T-helper 9 cell (primary cell): Measurements from ENCODE around the gene NTN4.
A peak's percentile ranks its signal among the peaks of the same experiment; 100 is the strongest.

Experiments
- DNase-seq: peaks from one replicate; pipeline ENCODE4 v3.0.0-alpha.2; 2020

The NTN4 gene

DNA sequence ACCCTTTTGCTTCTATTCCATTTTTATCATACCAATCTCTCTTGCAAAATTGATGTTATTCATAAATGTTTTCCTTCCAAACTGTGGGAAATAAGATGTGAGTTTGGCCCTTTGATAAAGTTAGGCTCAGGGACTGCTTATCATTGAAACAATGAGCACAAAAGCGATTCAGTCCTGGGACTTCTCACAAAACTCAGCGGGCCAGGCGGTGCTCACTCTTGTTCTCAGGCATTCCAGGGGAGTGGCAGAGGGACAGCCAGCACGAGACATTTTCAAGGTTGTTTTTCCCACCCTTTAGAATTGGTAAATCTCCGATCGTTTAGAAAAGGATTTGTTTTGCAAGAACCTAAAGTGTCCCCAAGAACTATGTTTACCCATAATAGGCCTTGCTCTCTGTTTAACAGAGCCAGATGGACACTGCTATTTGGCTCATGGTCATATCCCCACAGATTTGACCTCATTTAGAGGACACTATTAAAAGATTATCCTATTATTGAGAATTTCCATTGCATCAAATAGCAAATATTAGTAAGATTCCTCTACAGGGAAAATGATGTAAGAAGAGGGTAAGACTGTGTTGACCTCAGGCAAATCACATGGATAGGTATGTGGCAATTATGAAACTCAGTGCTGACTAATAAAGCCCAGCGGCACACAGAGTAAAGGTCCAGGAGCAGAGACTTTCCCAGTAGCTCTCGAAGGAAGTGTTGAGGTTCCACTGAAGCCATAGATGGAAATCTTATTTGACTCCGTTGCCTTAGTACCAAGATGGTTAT is 136.6 kb downstream of the NTN4 start:
- DNase-seq = no peak

DNA sequence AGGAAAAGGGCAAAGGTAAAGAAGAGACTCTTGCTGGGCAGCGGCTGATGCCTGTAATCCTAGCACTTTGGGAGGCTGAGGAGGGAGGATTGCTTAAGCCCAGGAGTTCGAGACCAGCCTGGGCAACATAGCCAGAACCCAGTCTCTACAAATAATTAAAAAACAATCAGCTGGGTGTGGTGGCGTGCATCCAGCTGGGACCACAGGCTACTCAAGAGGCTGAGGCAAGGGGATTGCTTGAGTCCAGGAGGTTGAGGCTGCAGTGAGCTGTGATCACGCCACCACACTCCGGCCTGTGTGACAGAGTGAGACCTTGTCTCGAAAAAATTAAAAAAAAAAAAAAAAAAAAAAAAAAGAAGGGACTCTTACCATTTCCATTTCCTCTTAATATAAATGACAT is 138.9 kb downstream of the NTN4 start:
- no peak for DNase-seq

DNA sequence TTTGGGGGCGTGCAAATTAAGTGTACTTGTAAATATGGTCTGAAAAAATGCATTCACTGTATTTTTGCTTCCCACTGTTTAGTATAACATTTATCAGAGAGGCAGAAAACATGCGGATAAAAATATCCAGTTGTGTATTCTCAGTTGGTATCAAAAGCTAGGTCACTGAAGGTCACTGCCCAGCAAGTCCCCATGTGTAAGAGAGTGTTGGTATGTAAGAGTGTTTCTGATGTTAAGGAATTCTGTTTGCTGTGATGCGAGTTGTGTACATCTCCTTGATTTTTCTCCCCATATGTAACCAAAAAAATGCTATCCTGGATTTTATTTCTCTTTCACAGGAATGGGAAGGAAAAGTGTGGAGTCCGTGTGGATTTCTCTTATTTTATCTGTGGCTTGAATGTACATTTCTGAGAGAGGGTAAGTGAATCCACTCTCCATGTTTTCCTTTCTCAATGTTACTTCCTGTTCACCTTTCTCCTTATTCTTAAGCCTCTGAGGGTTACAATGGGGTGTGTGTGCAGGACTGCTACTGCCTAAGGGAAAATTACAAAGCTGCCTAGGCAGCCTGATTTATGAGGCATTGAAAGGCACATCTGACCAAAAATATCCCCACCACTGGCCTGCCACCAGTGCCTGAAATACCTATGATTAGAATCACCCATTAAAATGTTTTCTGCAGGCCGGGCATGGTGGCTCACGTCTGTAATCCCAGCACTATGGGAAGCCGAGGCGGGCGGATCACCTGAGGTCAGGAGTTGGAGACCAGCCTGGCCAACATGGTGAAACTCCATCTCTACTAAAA is 141.4 kb downstream of the NTN4 start:
- DNase-seq = no peak

DNA sequence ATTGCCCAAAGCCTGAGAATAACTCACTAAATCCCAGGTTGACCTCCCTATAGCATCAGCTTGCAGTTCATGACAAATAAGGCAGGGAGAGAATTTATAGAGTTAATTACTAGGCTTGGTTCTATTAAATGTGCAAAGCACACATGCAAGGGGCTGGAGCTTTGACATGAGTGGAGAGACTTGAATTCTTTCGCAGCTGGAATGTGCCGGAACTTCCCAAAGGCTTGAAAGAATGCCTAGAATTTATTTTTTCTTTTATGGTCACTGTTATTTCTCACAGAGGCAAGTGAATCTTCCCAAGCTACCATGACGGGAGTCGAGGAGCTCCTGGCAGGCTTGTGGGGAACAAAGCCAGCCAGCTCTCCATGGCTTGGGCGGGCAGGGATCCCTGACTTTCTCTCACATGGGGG is 143.8 kb downstream of the NTN4 start:
- no peak for DNase-seq

DNA sequence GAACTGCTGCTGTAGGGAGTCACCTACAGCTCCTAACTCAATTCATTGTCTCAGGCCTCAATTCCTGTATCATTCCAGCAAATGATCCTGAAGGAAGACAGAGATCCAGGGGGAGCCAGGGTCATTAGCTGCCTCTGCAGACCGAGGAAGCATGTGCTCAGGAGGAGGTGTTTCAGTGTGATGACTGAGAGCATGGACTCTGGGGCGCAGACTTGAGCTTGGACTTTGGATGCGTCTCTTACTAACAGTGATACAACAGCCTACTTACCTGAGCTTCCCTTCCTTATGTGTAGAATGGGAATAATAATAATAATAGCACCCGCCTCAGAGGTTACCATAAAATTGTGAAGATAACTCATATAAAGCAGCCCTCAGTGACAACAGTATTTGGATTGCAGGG is 147.3 kb downstream of the NTN4 start:
- DNase-seq = no peak

DNA sequence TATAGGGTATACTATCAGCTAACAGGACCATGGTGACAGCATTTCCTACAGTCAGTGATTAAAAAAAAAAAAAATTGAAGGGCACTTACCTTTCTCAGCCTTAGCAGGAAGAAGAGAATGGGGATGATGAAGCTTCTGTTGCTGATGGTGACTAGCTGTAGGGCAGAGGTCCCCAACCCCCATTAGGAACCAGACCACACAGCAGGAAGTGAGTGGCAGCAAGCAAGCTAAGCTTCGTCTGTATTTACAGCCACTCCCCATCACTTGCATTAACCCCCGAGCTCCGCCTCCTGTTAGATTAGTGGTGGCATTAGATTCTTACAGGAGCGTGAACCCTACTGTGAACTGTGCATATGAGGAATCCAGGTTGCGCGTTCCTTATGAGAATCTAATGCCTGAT is 148.0 kb downstream of the NTN4 start:
- no peak for DNase-seq

DNA sequence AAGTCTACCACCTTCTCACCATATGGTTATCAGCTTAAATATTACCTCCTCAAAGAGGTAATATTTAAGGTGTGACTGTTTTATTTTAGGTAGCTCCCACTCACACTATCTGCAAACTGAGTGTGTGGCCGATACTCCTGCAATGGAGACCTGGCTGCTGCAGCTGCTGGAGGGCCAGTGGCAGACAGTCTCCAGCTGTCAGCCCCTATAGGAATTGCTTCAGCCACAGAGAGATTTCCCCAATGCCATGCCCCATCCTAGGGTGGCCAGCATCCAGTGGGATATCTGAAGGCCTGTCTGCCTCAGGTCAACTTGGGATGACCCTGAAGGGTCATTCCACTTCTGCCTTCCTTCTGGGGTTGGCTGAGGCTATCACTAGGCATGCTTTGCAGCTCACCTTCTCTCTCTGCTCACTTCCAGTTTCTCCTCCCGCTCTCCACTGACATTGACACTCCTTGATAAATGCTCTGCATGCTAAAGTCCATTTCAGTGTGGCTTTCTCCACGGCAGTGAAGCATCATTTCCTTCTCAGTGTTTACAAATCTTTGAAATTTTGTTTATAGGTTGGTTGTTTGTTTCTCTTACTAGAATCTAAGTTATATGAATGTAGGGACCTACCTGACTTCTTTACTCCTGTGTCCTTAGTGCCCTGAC is 149.1 kb downstream of the NTN4 start:
- no peak for DNase-seq

DNA sequence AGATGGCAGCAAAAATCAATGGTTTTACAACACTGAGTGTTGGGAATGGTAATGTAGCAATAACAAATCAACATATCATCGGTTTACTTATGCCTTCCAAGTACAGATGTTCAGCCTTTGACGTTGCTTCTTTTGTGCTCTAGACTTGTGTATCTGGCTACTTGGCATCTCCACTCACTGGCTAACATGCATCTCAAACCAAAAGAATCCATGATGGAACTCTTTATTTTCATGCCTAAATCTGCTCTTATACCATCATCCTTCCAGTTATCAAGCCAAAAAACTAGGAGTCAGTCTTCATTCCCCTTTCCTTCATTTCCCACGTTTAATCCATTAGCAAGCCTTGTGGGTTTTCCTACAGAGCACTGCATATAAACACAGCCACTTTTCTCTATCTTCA is 150.0 kb downstream of the NTN4 start:
- no peak for DNase-seq

DNA sequence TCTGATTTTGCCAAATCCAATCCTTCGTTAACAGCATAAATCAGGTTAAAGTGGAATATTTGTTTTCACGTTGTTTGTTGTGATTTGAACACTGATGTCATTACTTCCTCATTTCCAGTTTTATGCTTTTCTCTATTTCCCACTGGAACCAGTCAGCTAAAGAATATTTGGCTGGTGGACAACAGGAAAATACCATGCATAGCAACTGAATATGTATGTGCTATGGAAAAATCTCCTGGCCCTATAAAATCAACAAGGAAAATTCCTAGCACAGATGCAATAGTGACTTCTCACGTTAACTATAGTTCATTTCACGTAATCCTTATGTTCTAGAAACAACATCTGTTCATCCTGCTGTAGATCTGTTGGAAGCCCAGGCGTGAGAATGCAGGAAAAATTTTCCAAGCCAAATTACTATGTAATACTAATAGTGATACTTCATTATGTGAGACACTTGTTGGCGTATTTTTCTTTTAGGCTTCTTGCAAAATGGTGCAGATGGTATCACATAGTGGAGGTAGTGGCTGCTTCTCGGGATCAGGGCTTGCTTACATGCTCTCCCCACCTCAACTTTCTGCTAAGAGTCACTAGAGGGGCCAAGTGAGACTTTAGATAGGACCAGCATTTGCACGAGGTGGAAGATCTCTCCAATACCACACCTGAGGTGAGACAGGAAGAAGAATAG is 153.0 kb downstream of the NTN4 start:
- DNase-seq = no peak

DNA sequence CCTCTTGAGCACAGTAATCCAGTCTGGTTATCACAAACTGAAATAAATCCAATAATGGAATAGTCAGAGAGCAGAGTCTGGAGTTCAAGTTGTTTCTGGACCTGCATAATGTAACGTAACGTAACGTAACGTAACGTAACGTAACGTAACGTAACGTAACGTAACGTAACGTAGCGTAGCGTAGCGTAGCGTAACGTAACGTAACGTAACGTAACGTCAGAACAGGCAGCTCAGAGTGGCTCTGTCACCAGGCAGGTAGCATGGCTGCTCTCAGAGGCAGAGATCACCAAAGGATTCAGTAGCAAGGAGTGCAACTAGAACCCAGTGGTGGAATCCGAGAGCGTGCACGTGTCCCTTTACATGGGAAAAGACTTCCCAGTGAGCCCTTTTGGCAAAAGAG is 153.6 kb downstream of the NTN4 start:
- DNase-seq = no peak

DNA sequence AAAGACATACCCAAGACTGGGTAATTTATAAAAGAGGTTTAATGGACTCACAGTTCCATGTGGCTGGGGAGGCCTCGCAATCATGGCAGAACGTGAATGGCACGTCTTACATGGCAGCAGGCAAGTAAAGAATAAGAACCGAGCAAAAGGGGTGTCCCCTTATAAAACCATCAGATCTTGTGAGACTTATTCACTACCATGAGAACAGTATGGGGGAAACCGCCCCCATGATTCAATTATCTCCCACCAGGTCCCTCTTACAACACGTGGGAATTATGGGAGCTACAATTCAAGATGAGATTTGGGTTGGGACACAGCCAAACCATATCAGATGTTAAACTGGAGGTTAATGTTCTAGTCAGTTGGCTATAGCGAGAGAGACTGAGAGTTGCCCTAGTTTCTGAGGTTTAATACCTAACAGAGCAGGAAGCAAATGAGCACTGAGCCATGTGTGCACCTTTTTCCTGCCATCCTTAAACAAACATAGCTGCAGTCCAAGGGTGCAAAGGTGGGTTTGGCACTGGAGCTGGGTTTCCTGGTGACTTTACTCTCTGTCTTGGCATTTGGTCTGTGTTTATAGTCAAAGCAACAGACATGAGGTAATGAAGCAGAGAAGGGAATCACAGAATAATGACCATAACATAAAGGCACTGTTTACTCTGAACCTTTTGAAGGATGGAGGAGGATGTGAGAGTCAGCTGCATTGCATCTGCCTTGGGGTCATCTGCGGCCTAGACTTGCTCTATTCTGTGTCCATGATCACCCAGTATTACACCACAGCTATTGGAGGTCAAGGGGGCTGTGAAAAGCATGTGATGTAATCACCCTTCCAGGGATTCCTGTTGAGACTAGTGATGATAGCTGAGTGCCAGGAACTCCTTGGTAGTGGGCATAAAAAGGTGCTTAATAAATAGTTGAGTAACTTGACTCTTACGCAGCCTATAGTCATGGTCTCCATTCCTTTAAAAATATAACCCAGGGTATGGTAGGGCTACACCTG is 155.6 kb downstream of the NTN4 start:
- no peak for DNase-seq

DNA sequence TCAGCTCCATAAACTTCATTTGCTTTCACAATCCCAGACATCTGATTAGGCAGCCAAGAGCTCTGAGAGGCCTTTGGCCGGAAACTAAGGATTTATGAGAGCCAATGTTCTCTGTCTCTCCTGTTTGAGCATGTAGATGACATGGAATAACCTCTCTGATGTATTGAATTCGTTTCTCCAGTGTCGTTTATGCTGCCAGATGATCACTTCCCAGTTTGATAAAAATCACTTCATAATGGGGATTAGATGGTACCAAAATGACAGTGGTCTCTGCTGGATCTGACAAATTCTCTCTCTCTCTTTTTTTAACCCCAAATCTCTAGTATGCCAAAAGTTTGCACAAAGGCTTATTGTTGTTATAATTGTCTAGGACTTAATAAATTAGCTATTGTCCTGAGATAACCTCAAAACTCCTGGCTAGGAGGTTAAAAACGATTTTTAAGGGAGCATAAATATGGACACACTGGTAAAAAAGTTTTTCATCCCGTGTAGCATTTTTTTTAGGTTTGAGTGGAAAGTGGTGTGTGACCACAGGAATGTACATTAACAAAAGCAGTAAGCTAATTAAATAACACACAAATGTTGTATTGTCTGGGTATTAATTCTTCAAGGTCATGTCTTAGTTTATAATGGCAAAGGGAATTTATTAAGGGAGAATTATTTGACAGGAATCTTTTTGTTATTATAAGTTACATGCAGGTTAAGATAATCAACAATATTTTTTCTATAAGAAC is 156.7 kb downstream of the NTN4 start:
- DNase-seq = no peak

DNA sequence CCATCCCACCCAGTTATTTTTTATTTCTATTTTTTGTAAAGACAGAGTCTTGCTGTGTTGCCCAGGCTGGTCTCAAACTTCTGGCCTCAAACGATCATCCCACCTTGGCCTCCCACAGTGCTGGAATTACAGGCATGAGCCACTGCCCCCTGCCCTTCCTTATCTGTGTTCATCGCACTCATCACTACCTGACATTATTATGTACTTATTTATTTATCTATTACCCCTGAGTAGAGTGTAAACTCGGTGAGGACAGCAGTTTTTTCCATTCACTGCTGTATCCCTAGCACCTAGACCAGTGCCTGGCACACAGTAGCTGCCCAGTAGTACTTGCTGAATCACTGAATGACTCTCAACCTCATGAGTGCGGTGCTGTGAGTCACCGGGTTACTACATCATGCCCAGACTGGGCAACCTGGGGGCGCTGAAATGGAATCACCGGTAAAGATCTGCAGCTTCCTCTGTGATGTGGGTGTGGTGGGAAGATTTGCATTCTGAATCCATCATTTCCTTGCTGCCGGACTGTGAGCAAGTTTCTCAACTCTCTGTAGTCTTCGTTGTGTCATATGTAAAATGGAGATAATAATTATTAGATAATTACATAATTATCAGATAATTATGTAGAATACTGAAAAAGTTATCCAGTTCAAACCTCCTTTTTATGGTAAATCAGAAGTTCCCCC is 157.4 kb downstream of the NTN4 start:
- DNase-seq = no peak

DNA sequence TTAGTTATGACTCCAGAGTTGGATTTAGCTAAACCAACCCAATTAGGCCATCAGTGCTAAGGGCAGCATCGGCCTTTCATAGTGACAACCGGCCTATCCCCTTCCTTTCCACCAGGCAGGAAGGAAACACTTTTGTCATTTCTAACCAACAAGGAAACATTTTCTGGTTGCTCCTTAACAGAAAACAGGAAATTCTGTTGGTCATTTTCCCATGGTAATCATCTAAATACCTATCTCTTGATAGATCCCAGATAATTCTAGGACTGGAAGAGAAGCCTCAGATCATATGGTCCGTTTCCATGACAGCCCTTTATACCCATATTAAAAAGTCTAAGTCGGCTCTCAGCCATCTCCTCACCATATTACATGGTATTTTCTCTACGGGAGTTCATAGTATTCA is 160.1 kb downstream of the NTN4 start:
- no peak for DNase-seq

DNA sequence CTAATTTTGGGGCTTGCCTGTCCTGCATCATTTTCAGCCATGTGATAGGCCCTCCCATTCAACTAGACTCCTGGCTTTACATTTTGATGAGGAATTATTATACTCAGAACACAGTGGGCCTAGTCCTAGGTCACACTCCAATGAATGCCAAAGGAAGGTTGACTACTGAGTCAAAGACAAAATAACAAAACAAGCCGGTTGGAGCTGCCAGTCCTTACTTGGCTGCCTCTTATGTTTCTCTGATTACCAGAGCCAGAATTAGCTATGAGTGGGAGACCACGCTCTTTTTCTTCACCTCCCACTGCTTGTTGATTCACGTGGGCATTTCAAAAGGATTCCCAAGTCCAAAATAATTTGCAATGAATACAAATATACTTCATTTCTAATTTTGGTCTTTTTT is 161.2 kb downstream of the NTN4 start:
- DNase-seq = no peak

DNA sequence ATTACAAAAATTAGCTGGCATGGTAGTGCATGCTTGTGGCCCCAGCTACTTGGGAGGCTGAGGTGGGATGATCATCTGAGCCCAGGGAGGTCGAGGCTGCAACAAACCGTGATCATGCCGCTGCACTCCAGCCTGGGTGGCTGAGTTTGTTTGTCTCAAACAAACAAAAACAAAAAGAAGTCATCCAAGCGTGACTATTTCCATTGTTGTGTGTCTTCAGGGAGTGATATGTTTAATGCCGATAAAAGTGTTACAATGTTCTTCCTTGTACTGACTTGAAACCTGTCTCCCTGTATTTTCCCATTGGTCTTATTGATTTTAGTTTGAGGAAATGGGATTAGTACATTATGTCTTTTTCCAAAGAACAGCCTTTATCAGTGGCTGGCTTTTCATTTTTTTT is 163.7 kb downstream of the NTN4 start:
- DNase-seq = no peak

DNA sequence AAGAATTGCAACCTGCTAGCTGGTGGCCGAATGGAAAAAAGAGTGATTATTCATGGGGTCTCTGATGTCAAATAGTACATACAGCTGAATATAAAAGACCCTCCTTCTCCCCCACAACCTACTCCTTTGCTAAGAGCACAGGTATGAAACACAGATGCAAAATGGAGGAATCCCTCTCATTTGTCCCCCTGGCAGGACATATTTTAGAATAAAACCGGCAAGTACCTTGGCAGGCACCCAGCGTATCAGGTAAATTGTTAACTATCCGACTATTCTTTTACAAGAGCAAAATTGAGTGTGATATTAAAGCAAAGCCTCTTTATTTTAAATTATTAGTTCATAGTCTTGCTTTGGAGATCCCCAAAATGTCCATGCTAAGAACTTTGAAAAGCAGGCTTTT is 165.6 kb downstream of the NTN4 start:
- DNase-seq = no peak

DNA sequence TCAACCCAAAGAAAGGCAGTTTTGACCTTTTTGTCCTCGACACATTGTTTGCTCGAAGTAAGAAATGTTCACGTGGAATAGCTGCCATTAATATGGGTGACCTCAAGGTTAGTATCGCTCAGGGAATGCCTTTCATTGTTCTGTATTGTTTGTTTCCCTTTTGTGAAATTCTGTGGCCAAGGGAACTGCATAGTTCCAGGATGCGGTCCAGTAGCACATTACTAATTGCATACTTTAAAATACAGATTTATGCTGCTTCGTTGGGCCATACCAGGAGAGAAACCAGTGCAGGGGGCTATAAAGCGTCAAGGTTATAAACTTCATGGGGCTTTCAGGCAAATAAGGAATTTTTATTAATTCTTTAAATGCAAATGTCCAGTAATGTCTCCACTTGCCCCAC is 166.0 kb downstream of the NTN4 start:
- DNase-seq = no peak

DNA sequence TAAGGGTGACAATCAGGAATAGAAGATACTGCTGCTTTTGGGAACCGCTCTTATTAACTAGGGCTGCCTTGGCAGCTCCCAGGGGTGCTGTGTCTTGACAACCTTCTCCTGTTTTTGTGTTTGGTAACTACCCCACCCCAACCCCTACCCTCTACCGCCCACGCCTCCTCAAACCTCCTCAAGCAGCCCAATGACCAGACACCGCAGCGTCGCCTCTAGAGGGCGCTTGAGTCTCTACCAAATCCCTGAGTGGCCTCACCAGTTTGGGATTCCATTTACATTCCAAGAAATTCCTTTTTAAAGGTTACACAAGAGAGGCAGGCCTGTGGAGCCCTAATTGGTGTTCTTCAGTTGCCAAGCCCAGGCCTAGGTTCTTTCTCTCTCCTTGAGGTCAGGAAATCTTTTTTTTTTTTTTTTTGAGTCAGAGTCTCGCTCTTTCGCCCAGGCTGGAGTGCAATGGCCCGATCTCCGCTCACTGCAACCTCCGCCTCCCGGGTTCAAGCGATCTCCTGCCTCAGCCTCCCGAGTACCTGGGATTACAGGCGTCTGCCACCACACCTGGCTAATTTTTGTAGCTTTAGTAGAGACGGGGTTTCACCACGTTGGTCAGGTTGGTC is 166.9 kb downstream of the NTN4 start:
- DNase-seq = peak; percentile 22

DNA sequence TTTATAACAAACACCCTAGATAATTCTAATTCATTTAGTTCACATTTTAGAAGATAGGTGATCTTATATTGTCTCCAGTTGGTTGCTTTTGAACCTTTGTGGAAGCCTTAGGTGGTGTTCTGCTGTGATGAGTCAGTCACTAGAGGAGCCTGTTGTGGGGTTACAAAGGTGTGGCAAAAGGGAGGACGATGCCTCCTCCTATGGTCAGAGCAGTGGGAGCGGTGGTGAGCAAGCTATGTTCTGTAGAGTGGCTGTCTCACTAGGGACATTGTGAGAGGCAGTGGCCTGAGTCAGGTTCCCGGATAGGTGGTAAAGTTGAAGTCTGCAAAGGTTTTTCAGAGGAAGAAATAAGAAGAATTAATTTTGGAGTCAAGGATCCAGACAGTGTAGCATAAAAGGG is 167.7 kb downstream of the NTN4 start:
- DNase-seq = no peak
